Measurements from ENCODE around the gene INPP5A.
A peak's percentile ranks its signal among the peaks of the same experiment; 100 is the strongest.

Gene INPP5A

GRCh38 chr10:132585732-132586722 is 48.4 kb downstream of the INPP5A start:
- peaks cover 37% of the 10 kb centered on the region for H3K4me1 Mint-ChIP-seq
- peak overlapping the region; percentile 65 for H3K27ac Mint-ChIP-seq
- ATAC-seq (ENCODE audit: low read depth) (no peak), DNase-seq (ENCODE audit: low spot score in 2 of 2) (no peak)
- H3K4me3 Mint-ChIP-seq: peak overlapping the region; percentile 17
- no peaks in the 10 kb centered on the region for H3K27me3 Mint-ChIP-seq
- peaks cover 18% of the 10 kb centered on the region for H3K36me3 Mint-ChIP-seq
- peaks cover 2% of the 10 kb centered on the region for H3K9me3 Mint-ChIP-seq

GRCh38 chr10:132586739-132587138 is 49.2 kb downstream of the INPP5A start:
- no peaks in the 10 kb centered on the region for H3K27me3 Mint-ChIP-seq
- H3K27ac Mint-ChIP-seq: peak overlapping the region; percentile 65
- H3K9me3 Mint-ChIP-seq: no peaks in the 10 kb centered on the region
- H3K4me3 Mint-ChIP-seq: peak overlapping the region; percentile 17
- peaks cover 13% of the 10 kb centered on the region for H3K36me3 Mint-ChIP-seq
- DNase-seq (ENCODE audit: low spot score in 2 of 2) (no peak), ATAC-seq (ENCODE audit: low read depth) (no peak)
- H3K4me1 Mint-ChIP-seq: peaks cover 36% of the 10 kb centered on the region

DNA sequence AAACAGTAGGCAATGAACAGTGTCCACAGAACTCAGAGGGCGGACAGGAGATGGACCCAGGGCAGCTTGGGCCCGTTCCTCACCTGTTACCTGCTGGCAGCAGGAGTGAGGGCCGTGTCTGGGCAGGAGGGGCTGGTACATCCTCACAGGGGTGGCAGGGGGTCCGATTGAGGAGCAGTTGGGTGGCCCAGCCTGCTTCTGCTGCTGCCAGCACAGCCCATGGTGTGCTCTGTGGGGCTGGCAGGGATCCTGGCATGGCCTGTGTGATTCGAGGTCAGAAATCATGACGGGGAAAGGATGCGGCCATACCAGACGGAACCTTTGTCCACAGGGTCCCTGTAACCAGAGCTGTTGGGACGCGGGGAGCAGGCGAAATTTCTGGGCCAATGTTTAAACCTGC is 49.6 kb downstream of the INPP5A start:
- DNase-seq (ENCODE audit: low spot score in 2 of 2) (no peak), ATAC-seq (ENCODE audit: low read depth) (no peak)
- Mint-ChIP-seq H3K4me3 (peak overlapping the region; percentile 65), H3K4me1 (peaks cover 41% of the 10 kb centered on the region), H3K27ac (peak overlapping the region; percentile 65), H3K9me3 (no peaks in the 10 kb centered on the region), H3K27me3 (no peaks in the 10 kb centered on the region), H3K36me3 (peaks cover 8% of the 10 kb centered on the region)

- peaks cover 1% of the 10 kb centered on the region for H3K9me3 Mint-ChIP-seq
- no peaks in the 10 kb centered on the region for H3K27me3 Mint-ChIP-seq
- peak overlapping the region; percentile 90 for H3K27ac Mint-ChIP-seq
- peaks cover 45% of the 10 kb centered on the region for H3K4me1 Mint-ChIP-seq
- ATAC-seq (ENCODE audit: low read depth): peak; percentile 70
- H3K36me3 Mint-ChIP-seq: peaks cover 8% of the 10 kb centered on the region
- peak in 1 of 2 donors; percentile 36 for DNase-seq (ENCODE audit: low spot score in 2 of 2)
- peak overlapping the region; percentile 83 for H3K4me3 Mint-ChIP-seq
Measured at GRCh38 chr10:132588301-132589013, 50.9 kb downstream of the INPP5A start.

GRCh38 chr10:132589015-132589414 is 51.4 kb downstream of the INPP5A start:
- Mint-ChIP-seq H3K9me3 (peaks cover 1% of the 10 kb centered on the region), H3K4me1 (peaks cover 50% of the 10 kb centered on the region), H3K4me3 (peak overlapping the region; percentile 83), H3K27me3 (no peaks in the 10 kb centered on the region), H3K27ac (peak overlapping the region; percentile 90), H3K36me3 (peaks cover 8% of the 10 kb centered on the region)
- DNase-seq (ENCODE audit: low spot score in 2 of 2) (no peak), ATAC-seq (ENCODE audit: low read depth) (no peak)

- Mint-ChIP-seq H3K9me3 (peaks cover 1% of the 10 kb centered on the region), H3K27ac (no peak overlapping the region), H3K27me3 (no peaks in the 10 kb centered on the region), H3K4me1 (peaks cover 57% of the 10 kb centered on the region), H3K36me3 (peaks cover 8% of the 10 kb centered on the region), H3K4me3 (peak overlapping the region; percentile 11)
- ATAC-seq (ENCODE audit: low read depth) (no peak), DNase-seq (ENCODE audit: low spot score in 2 of 2) (no peak)
Measured at GRCh38 chr10:132589681-132590080, 52.1 kb downstream of the INPP5A start.

GRCh38 chr10:132590094-132590751 is 52.6 kb downstream of the INPP5A start:
- peak overlapping the region; percentile 51 for H3K4me3 Mint-ChIP-seq
- H3K9me3 Mint-ChIP-seq: peaks cover 1% of the 10 kb centered on the region
- H3K27ac Mint-ChIP-seq: peak overlapping the region; percentile 98
- peaks cover 8% of the 10 kb centered on the region for H3K36me3 Mint-ChIP-seq
- no peaks in the 10 kb centered on the region for H3K27me3 Mint-ChIP-seq
- H3K4me1 Mint-ChIP-seq: peaks cover 57% of the 10 kb centered on the region
- no peak for ATAC-seq (ENCODE audit: low read depth)
- no peak for DNase-seq (ENCODE audit: low spot score in 2 of 2)

GRCh38 chr10:132590752-132591121 is 53.1 kb downstream of the INPP5A start:
- Mint-ChIP-seq H3K36me3 (peaks cover 7% of the 10 kb centered on the region), H3K4me1 (peaks cover 59% of the 10 kb centered on the region), H3K27me3 (no peaks in the 10 kb centered on the region), H3K9me3 (peaks cover 1% of the 10 kb centered on the region), H3K27ac (peak overlapping the region; percentile 98), H3K4me3 (peak overlapping the region; percentile 51)
- no peak for DNase-seq (ENCODE audit: low spot score in 2 of 2)
- ATAC-seq (ENCODE audit: low read depth): no peak

GRCh38 chr10:132591166-132591971 is 53.8 kb downstream of the INPP5A start:
- Mint-ChIP-seq H3K4me3 (no peak overlapping the region), H3K4me1 (peaks cover 60% of the 10 kb centered on the region), H3K27me3 (no peaks in the 10 kb centered on the region), H3K27ac (peak overlapping the region; percentile 98), H3K36me3 (peaks cover 7% of the 10 kb centered on the region), H3K9me3 (peaks cover 1% of the 10 kb centered on the region)
- ATAC-seq (ENCODE audit: low read depth) (no peak), DNase-seq (ENCODE audit: low spot score in 2 of 2) (no peak)

GRCh38 chr10:132592790-132593383 is 55.3 kb downstream of the INPP5A start:
- peaks cover 62% of the 10 kb centered on the region for H3K4me1 Mint-ChIP-seq
- H3K36me3 Mint-ChIP-seq: peaks cover 3% of the 10 kb centered on the region
- H3K4me3 Mint-ChIP-seq: peak overlapping the region; percentile 21
- no peaks in the 10 kb centered on the region for H3K27me3 Mint-ChIP-seq
- peak overlapping the region; percentile 98 for H3K27ac Mint-ChIP-seq
- DNase-seq (ENCODE audit: low spot score in 2 of 2): no peak
- peaks cover 1% of the 10 kb centered on the region for H3K9me3 Mint-ChIP-seq
- no peak for ATAC-seq (ENCODE audit: low read depth)

DNA sequence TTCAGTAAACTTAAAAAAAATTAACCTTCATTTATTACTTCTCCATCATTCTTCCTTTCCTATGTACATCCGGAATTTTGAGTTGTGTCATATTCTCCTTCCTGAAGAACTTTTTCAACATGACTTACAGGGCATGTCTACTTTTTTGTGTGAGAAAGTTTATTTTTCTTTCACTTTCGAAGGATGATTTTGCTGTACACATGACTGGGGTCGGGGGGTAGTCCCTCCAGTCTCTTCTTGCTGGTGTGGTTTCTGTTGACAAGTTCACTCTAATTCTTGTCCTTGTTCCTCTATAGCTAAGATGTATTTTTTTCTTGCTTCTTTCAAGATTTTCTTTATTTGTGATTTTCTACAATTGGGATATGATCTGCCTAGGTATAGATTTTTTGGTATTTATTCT is 55.8 kb downstream of the INPP5A start:
- peak; percentile 74 for ATAC-seq (ENCODE audit: low read depth)
- peak overlapping the region; percentile 98 for H3K27ac Mint-ChIP-seq
- H3K27me3 Mint-ChIP-seq: no peaks in the 10 kb centered on the region
- peaks cover 5% of the 10 kb centered on the region for H3K36me3 Mint-ChIP-seq
- H3K4me1 Mint-ChIP-seq: peaks cover 60% of the 10 kb centered on the region
- H3K4me3 Mint-ChIP-seq: peak overlapping the region; percentile 73
- DNase-seq (ENCODE audit: low spot score in 2 of 2): peak in 1 of 2 donors; percentile 66
- peaks cover 1% of the 10 kb centered on the region for H3K9me3 Mint-ChIP-seq

DNA sequence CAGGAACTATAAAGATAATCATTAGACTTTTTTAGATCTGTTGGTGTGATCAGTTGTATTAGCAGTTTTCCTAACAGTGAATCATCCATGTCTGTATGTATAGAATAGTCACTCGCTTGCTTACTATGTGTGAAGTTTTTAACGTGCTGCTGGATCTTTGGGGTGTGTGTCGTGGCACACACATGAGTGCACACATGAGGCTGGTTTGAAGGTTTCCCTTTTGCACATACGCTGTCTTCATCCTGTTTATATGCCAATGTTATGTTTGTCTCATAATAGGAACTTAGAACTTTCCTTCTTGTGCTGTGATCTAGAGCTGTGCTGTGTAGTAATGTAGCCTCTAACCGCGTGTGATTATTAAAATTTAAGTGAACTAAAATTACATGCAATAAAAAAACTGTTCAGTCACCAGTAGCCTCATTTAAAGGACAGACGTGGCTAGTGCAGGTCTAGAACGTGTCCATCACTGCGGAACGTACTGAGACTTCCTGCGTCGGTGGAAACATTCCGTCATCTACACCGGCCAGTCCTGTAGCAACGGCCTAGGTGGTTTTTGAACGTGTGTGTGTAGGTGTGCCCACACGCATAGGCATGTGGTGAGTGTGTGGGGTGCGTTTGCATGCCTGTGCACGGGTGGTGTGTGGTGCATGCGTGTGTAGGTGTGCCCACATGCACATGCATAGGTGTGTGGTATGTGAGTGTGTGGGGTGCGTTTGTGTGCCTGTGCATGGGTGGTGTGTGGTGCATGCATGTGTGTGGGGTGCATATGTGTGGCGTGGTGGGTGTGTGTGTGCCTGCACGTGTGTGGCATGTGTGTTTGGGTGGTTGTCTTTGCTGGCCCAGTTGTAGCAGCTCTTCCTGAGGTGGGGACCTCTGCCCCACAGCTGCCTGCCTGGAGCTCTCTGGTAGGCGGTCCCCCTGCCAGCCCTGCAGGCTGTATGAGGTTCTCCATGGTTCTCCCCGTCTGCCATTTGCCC is 56.6 kb downstream of the INPP5A start:
- Mint-ChIP-seq H3K27ac (peak overlapping the region; percentile 98), H3K27me3 (no peaks in the 10 kb centered on the region), H3K9me3 (peaks cover 1% of the 10 kb centered on the region), H3K4me3 (peak overlapping the region; percentile 73), H3K4me1 (peaks cover 58% of the 10 kb centered on the region), H3K36me3 (peaks cover 9% of the 10 kb centered on the region)
- ATAC-seq (ENCODE audit: low read depth) (peak; percentile 68), DNase-seq (ENCODE audit: low spot score in 2 of 2) (peak in 1 of 2 donors; percentile 44)
